Measurements from ENCODE around the gene TCAF2.
"Not testable (repeated sequence)": the region's sequence is repeated elsewhere in the genome, so short reads cannot be mapped to it uniquely, and the experiment has no call there.

DNA sequence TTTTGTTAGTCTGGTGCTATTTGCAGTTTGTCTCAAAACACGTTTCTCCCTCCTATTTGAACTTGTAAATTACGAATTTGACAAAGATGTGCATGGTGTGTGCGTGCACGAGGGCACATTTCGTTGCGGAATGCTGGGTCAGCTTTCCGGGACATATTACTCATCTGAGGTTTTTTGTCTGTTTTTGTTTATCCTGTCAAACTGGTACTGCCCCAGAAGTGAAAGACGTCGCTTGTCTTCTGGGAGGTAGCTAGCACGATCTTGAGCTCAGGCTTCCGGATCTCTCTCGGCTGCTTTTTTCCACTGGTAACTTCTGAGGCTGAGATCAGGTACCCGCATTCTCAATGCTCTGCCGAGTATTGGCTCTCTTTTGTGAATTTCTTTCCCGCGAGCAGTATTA is 401 bp downstream of the TCAF2 start:
- TF ChIP-seq POLR2AphosphoS5 (IDR thresholded peaks at IDR 0.05; ENCODE audit: low read depth, low read length); POLR2A (IDR thresholded peaks at IDR 0.05; ENCODE audit: low read depth, low read length); TAF1 (IDR thresholded peaks at IDR 0.05; ENCODE audit: borderline replicate concordance, low read depth, low read length): not testable (repeated sequence)
